Heart left ventricle (tissue), 16 donors: ENCODE data around the gene TACO1. TPM values are rescaled to one million over a fixed set of nuclear protein-coding genes. Genes with fewer than 3 reads are reported as not detected.

ENCODE experiments used
- ATAC-seq, 4 donors: fragments of 200-7000 bp; cut with Tn5 transposase; one replicate each; pipeline ENCODE4 v1.9.1; 2020 to 2022; ENCODE audit warnings: moderate library complexity in 4 of 4, mild to moderate bottlenecking in 3 of 4, moderate number of reproducible peaks in 1 of 4
- DNase-seq, 5 donors: peaks; one replicate each; pipeline ENCODE4 v3.0.0-alpha.2; 2020
- H3K27ac ChIP-seq, 12 donors: fragments of 200-600 bp; sonication (generic) in 4 of 12; one replicate each; pipeline versions ENCODE4 v1.5.0 to v1.8.0; 2016 to 2022; ENCODE audit warnings: mild to moderate bottlenecking in 2 of 12
- H3K27me3 ChIP-seq, 9 donors: fragments of 200-600 bp; sonication (generic) in 2 of 9; one replicate each; pipeline versions ENCODE4 v1.5.1 to v1.8.0; 2016 to 2022; ENCODE audit warnings: mild to moderate bottlenecking in 3 of 9
- H3K36me3 ChIP-seq, 9 donors: fragments of 200-600 bp; sonication (generic) in 2 of 9; one replicate each; pipeline versions ENCODE4 v1.5.0 to v1.8.0; 2018 to 2022; ENCODE audit warnings: mild to moderate bottlenecking in 2 of 9
- H3K4me1 ChIP-seq, 12 donors: fragments of 200-600 bp; sonication (generic) in 4 of 12; one replicate each; pipeline versions ENCODE4 v1.5.0 to v1.8.0; 2016 to 2022; ENCODE audit warnings: mild to moderate bottlenecking in 3 of 12
- H3K4me3 ChIP-seq, 12 donors: fragments of 200-600 bp; sonication (generic) in 4 of 12; one replicate each; pipeline versions ENCODE4 v1.5.0 to v1.8.0; 2017 to 2022; ENCODE audit warnings: mild to moderate bottlenecking in 9 of 12, moderate library complexity in 4 of 12
- H3K9me3 ChIP-seq, 12 donors: fragments of 200-600 bp; sonication (generic) in 4 of 12; one replicate each; pipeline versions ENCODE4 v1.5.0 to v1.8.0; 2016 to 2022; ENCODE audit warnings: mild to moderate bottlenecking in 1 of 12
- POLR2A ChIP-seq, 2 donors: fragments of 450-650 bp; IDR thresholded peaks; one replicate each; pipeline ENCODE4 v1.6.1; 2017; ENCODE audit warnings: antibody characterized with exemption in 2 of 2, mild to moderate bottlenecking in 2 of 2, moderate library complexity in 2 of 2
- WGBS, 4 donors: extraction: QIAGEN DNeasy Blood & Tissue Kit in 2 of 4; methylation state at CpG; one replicate each; pipeline versions ENCODE4 v1.1.5 to v1.1.7; 2013 to 2018; 5-methylcytosine and 5-hydroxymethylcytosine counted together
- intact Hi-C, 10 donors: fragments of 100-400 bp; cut with DNase I; formaldehyde crosslinking; loops; one replicate each; pipeline versions ENCODE4 v1.11.1 to v1.14.2; 2022
- polyA plus RNA-seq, 2 donors: library from polyadenylated mRNA; stranded (reverse); fragments of 200-250 nt; gene quantifications; one replicate each; pipeline ENCODE4 v1.2.3, GENCODE V29; 2013
- total RNA-seq, 9 donors: library from RNA; depleted of rRNA in 2 of 9; stranded (reverse); fragments of >200 nt in 2 of 9; fragmentation: NEBNext Ultra II Directional in 3 of 9; extraction: Animal tissue kit (Norgen Biotek cat#: 25700) in 3 of 9; gene quantifications; one replicate each; pipeline versions ENCODE4 v1.1.0 to v1.2.4, GENCODE V29; 2016 to 2023
- TF ChIP-seq, protein P1 (sequence below), 12 donors: fragments of 200-600 bp; sonication (generic) in 4 of 12; IDR thresholded peaks; one replicate each; pipeline versions ENCODE4 v1.5.0 to v1.8.0; 2018 to 2022; ENCODE audit warnings: antibody characterized with exemption in 12 of 12, mild to moderate bottlenecking in 5 of 12
- donor health status: ischemic (EF 13 %, LVEDD 7.1; RV severe dilation, severe dysfunction).
- donor health status: healthy with polysubstance abuse.
- donor health status: DM: no; HTN: yes; CAD: no.
- donor health status: DM: no; HTN: no; CAD: no.
- donor health status: ischemic (EF 25% LVEDD 6.9; RV normal size, moderate dysfunction).
- donor health status: ischemic (EF 25% LVEDD 5.7; RV mildly dilated, moderate dysfunction).
- donor health status: healthy.
- donor health status: DM: yes; HTN: yes; CAD: no.
- donor health status: ischemic (EF 35%, LVEDD 5.7; RV mildly dilated, moderate dysfunction).
- donor health status: nonischemic (EF 11% LVEDD 7.7; RV severe dilation, severe dysfunction).
- donor health status: DM: yes; HTN: yes; CAD: no.
- donor health status: PGD.
- donor health status: ischemic (EF 29% LVEDD 5.4; RV normal size, mild dysfunction).
- donor health status: nonischemic (EF 23%, LVEDD 6.1; RV moderate dilation, normal function).

Gene TACO1
- total and polyA plus RNA-seq, 11 donors = 23.0 to 54.9 (median 44.7) TPM

DNA sequence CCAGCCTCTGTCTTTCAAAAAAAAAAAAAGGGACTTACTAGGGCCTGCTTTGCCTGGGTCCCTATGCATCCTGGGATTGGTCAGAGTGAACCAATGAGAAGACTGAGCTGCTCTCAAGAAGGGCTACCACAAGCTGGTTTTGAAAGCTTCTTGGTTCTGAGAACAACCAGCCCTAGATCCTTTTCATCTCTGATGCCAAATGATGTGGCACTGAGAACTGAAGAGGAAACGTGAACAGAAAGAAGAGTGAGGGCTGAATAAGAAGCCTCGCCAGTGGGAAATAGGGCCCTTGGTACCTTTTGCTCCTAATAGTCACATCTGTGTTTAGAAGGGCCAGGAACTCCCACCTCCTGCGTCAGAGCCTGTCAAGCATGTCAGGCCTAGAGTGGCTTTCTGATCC, 10.7 kb downstream of the TACO1 start:
- no peaks in the 10 kb centered on the region for H3K9me3 ChIP-seq
- H3K27ac ChIP-seq = peak overlapping the region in 1 of 12 donors; percentile 40
- H3K4me3 ChIP-seq = no peak overlapping the region
- ATAC-seq (no peak), DNase-seq (no peak)
- TF ChIP-seq POLR2A (IDR thresholded peaks at IDR 0.05) = no peak
- TF ChIP-seq, protein P1, sequence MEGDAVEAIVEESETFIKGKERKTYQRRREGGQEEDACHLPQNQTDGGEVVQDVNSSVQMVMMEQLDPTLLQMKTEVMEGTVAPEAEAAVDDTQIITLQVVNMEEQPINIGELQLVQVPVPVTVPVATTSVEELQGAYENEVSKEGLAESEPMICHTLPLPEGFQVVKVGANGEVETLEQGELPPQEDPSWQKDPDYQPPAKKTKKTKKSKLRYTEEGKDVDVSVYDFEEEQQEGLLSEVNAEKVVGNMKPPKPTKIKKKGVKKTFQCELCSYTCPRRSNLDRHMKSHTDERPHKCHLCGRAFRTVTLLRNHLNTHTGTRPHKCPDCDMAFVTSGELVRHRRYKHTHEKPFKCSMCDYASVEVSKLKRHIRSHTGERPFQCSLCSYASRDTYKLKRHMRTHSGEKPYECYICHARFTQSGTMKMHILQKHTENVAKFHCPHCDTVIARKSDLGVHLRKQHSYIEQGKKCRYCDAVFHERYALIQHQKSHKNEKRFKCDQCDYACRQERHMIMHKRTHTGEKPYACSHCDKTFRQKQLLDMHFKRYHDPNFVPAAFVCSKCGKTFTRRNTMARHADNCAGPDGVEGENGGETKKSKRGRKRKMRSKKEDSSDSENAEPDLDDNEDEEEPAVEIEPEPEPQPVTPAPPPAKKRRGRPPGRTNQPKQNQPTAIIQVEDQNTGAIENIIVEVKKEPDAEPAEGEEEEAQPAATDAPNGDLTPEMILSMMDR (IDR thresholded peaks at IDR 0.05) = no peak
- H3K27me3 ChIP-seq = no peaks in the 10 kb centered on the region
- peaks cover 0 to 52% (median 46%) of the 10 kb centered on the region in 9 donors for H3K36me3 ChIP-seq
- intact Hi-C loops = loop anchor here in 4 of 10 donors (2.0 to 5.0 kb wide), 3 partner anchors 169 to 185 kb away; no protein-coding TSS in a partner anchor
- 86 to 94% (median 93%) methylated on average over 3 of the region's 3 CpGs for WGBS, 4 donors
- H3K4me1 ChIP-seq = peaks cover 0 to 3% (median 0%) of the 10 kb centered on the region in 12 donors

DNA sequence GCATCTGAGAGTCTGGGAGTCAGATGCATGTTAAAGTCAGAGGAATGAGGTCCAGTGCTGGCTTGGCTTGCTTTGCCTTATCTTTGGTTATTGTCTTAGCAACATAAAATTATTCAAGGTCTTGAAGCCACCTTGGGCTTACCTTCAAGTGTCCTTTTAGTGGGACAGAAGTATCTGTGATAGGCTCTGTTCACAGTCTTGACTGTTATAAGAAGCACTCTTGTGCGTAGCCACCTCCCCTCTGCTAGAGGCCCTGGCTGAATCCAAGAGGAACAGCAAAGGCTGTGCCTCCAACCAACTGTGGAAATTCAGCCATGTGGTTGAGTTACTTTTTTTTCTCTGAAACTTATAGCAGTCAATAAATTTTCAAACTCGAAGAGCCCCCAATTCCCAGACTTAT, 13.0 kb downstream of the TACO1 start:
- intact Hi-C loops = loop anchor here in 5 of 10 donors (2.0 to 5.0 kb wide), 3 partner anchors 171 to 189 kb away; no protein-coding TSS in a partner anchor
- 88 to 93% (median 90%) methylated on average over 2 of the region's 2 CpGs for WGBS, 4 donors
- TF ChIP-seq POLR2A (IDR thresholded peaks at IDR 0.05) = no peak
- TF ChIP-seq, protein P1 (IDR thresholded peaks at IDR 0.05) = no peak
- no peak for ATAC-seq
- H3K4me1 ChIP-seq = peaks cover 0 to 3% (median 0%) of the 10 kb centered on the region in 12 donors
- H3K36me3 ChIP-seq = peaks cover 0 to 28% (median 22%) of the 10 kb centered on the region in 9 donors
- H3K4me3 ChIP-seq = no peak overlapping the region
- DNase-seq = no peak
- no peak overlapping the region for H3K27ac ChIP-seq
- H3K9me3 ChIP-seq = no peaks in the 10 kb centered on the region
- H3K27me3 ChIP-seq = no peaks in the 10 kb centered on the region

DNA sequence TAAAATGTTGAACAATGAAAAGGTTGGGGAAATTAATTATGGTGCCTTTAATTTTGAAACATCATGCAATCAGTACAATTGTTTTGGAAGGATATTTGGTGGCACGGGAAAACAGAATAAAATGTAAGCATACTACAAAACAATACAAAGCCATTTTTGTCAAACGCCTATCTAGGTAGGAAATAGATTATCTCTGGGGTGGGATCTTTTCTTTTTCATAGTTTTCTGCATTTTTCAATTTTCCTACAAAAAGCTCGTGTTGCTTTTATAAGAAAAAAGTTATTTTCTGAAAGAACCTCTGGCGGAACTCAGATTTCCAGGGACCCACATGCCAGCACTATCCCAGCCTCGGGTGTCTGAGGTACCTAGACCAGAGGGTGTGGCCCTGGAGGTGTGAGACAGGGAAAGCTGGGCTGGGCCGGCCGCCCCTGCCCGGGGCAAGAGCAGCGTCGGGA, 20.6 kb downstream of the TACO1 start:
- ATAC-seq = no peak
- intact Hi-C loops = loop anchor here in 4 of 10 donors (5.0 to 10.0 kb wide), 3 partner anchors 56 to 81 kb away; partner anchors contain the start of gene LIMD2 (in 1 of the 4)
- no peak for TF ChIP-seq POLR2A (IDR thresholded peaks at IDR 0.05)
- TF ChIP-seq, protein P1 (IDR thresholded peaks at IDR 0.05) = no peak

DNA sequence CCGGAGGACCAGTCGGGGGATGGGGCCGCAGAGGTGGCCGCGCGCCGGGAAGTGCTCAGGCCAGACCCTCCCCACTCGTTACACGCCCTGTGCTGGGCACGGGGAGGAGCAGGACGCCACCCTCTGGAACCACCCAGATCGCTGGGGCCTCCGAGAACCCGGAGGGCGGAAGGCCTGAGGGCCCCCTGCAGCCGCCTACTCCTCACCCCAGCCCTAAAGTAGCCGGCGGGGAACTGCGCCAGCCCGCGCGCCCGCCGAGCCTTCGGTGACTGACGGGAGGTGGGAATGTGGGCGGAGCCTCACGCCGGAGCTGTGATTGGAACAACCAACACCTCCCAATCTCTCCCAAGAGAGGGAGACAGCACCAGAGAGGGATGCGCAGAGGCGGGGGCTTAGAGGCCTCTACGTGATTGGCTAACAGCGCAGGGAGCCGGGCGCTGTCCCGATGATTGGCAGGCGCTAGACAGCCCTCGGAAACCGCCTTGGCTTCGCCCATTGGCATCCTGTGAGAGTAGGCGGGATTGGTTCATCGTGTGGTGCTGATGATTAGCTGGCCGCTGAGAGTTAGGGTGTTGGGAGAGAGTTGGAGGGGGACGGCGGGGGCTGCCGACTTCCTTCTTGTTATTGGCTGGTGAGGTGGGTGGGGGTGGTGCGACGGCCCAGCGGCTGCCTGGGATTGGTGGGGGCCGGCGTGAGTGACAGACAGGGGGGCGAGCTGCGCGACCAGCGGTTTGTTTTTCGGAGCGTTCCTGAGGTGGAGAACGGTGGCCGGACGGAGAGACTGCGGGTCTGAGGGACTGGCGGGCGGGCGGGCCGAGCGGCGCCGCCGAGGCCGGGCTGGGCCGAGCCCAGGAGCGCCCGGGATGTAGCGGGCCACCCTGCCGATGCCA, 21.2 kb downstream of the TACO1 start, which contains the start of gene MAP3K3:
Gene MAP3K3, plus strand, starts transcription at position 734 of the 890 bp plus-strand sequence. CDS start 343 bp downstream, outside the sequence.
- TF ChIP-seq POLR2A (IDR thresholded peaks at IDR 0.05) = peak in 1 of 2 donors; percentile 87
- TF ChIP-seq, protein P1 (IDR thresholded peaks at IDR 0.05) = peak in 4 of 12 donors; percentile 29 to 55 (median 48)
- Histone ChIP-seq H3K9me3 (no peaks in the 10 kb centered on the region), H3K27me3 (no peaks in the 10 kb centered on the region), H3K27ac (peak within 1 kb of the TSS; percentile 69 to 93 (median 88)), H3K4me3 (peak within 1 kb of the TSS; percentile 67 to 96 (median 78)), H3K4me1 (peaks cover 2 to 44% (median 37%) of the 10 kb centered on the region in 12 donors), H3K36me3 (no peaks in the 10 kb centered on the region)
- intact Hi-C loops = loop anchor here in 5 of 10 donors (2.0 to 10.0 kb wide), 4 partner anchors 53 to 80 kb away; partner anchors contain the start of gene LIMD2 (in 1 of the 5)
- WGBS, 4 donors = 0% methylated on average over 46 to 75 of the region's 75 CpGs
- DNase-seq (peak; percentile 98 to 100 (median 99)), ATAC-seq (peak; percentile 95 to 98 (median 97))

More for the DNA sequence above, 20.6 kb downstream of the TACO1 start:
- no peak for DNase-seq
- Histone ChIP-seq H3K4me3 (peak overlapping the region; percentile 12 to 96 (median 78)), H3K27me3 (no peaks in the 10 kb centered on the region), H3K4me1 (peaks cover 2 to 37% (median 30%) of the 10 kb centered on the region in 12 donors), H3K36me3 (no peaks in the 10 kb centered on the region), H3K9me3 (no peaks in the 10 kb centered on the region), H3K27ac (peak overlapping the region; percentile 51 to 91 (median 84))
- 9 to 15% (median 14%) methylated on average over 10 of the region's 10 CpGs for WGBS, 4 donors
